GM18858 (cell line): ENCODE data around the gene DPYSL4.
"Not testable (repeated sequence)": the region's sequence is repeated elsewhere in the genome, so short reads cannot be mapped to it uniquely, and the experiment has no call there.

ENCODE experiments used
- ATAC-seq: cut with Tn5 transposase; IDR thresholded peaks from one replicate; pipeline ENCODE4 v1.9.1; 2021; ENCODE audit not compliant: unreplicated experiment

The DPYSL4 gene

DNA sequence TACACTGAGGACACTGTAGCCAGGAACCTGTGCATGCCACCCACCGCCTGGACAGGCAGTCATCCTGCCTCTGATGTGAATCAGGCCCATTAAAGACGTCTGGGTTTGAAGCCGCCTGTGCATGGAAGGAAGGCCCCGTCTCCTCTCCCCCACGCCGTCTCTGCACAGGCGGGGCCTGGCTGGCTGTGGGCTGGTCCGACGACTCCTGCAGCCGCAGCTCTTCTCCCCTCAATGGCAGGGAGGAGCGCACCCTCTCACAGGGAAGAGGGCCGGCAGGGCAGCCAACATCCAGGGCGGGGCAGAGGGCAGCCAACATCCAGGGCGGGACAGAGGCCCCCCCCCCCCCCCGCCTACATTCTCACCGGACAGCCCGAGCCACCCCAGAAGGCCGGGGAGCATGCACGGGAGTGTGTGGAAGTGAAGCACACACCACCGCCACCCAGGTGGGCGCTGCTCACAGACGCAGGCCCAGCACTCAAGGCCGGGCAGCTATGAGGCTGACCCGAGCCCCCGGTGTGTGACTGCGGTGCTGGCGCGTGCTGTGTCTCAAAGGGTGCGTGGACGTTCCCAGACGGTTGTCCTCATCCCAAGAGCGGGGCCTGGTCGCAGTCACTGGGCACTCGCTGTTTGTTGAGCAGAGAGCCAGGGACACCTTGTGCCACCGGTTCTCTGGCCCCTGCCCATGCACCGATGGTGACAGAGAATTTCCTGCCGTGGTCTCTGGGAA is 19.1 kb downstream of the DPYSL4 start:
- ATAC-seq: no peak

DNA sequence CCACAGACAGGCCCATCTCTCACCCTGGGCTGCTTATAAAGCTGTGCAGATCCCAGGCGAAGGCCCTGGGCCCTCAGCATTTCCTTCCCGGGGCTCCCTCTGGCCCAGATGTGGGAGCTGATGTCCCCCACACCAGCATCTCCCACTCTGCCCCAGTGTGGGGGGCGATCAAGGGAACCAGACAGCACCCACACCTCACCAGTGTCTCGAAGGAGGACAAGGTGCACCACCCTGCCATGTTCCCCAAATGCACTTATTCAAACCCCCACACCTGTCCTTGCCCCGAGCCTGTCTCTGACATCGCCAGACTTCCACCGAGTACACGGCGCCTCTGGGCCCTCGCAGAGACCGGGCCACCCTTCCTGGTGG is 19.6 kb downstream of the DPYSL4 start:
- no peak for ATAC-seq

DNA sequence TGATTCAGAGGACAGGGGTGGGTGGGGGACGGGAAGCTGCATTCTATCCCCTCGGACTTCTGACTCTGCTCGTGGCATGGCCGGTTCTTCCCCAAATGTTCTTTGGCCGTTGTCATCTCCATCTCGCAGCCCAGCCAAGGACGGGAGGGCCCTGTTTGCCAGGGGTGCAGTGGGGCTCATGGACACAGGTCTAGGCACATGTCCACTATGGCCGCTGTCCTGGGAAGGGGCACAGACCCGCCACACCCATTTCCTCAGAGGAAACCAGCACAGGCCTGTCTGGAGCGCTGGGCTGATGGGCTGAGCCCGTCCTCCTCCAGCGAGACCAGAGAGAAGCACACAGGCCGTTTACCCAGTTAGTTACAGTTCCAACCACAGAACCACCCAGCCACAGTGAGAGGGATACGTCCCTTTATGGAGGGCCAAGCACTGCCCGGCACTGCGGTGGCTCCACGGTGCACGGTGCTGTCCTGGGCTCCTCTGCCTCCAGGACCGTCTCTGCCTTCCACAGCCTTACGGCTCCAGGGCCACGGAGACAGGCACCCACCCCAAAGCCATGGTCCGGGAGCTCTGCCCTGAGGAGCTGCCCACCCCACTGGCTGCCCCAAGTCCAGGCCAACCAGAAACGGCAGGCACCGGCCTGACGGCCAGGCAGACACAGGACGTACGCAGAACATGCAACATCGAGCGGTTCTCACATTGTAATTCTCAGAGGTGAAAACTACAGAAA is 20.2 kb downstream of the DPYSL4 start:
- ATAC-seq: no peak

DNA sequence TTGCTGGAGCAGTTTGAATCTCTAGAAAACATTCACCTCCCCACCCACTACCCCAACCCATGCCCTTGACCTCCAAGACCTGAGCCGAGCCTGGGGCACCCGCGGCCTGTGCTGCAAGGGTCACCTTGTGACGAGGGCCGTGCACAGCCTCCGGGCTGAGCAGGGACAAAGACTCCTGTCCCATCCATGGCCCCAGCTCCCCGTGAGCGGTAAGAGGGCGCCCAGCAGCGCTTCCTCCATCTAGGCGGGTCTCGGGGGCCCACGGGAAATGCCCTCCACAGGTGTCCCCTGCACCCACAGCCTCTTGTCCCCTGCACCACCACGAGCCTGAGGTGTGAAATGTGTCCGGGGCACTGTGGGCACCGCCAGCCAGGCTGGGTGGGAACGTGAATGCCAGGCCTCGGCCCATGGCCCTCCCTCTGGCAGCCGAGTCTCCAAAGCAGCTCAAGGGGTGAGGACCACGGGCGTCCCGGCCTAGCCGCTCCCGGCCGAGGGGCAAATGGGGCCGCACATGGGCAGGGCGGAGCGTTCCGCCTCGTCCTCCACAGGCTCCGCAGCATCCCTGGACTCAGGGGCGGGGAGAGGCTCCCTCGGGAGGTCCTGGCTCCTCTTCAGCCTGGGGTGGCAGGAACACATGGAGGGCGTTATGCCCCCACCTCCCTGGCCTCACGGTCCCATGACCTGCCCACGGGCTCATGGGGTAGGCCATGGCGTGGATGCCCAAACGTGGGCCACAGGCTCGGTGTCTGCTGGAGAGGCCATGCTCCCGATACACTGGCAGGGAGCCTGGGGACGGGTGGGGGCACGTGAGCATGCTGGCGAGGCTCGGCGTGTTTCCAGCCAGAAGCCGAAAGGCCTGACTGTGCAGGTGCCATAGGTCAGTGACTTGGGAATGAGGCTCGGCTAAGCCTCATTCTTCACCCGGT is 21.1 kb downstream of the DPYSL4 start:
- no peak for ATAC-seq

DNA sequence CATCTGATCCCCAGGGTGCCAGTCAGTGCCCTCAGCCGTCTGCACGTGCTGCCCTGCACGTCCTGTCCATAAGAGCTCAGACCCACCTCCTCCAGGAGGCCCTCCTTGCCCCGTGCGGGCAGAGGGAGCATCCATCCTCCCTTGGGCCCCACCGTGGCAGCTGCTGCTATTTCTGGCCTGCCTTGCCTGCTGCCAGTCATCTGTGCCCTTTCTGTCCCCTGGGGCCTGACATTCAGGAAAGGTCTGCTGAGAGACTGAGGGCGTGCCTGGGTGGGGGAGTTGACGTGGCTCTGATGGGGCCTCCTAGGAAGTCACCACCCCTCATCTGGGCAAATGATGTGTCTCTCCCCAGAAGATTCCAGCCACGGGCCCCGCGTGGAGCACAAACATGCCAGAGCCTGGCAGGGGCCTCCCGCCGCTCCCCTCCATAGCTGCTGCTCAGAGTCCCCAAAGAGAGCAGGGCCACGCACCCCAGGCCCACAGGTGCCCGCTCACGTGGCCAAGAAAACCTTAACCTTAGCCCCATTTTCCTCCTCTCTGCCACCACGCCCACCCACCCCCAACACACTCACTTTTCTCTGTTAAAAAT is 21.8 kb downstream of the DPYSL4 start:
- no peak for ATAC-seq

DNA sequence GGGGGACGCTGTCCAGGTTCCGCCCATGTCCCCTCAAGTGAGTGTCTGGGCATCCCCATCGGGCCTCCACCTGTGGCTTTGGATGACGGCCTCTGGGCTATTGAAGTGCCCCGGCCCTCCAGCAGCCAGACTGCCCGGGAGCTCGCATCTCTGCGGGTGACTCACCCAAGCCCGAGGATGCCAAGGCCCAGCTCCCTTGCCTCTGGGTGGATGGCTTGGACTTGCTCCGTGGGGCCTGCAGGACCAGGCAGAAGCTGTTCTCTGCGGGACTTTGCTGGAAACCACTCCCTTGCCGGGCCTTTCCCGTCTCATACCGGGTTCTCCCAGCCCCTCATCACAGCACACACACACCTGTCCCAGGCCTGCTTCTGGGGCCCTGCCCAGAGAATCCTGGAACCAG is 22.4 kb downstream of the DPYSL4 start:
- ATAC-seq: no peak

DNA sequence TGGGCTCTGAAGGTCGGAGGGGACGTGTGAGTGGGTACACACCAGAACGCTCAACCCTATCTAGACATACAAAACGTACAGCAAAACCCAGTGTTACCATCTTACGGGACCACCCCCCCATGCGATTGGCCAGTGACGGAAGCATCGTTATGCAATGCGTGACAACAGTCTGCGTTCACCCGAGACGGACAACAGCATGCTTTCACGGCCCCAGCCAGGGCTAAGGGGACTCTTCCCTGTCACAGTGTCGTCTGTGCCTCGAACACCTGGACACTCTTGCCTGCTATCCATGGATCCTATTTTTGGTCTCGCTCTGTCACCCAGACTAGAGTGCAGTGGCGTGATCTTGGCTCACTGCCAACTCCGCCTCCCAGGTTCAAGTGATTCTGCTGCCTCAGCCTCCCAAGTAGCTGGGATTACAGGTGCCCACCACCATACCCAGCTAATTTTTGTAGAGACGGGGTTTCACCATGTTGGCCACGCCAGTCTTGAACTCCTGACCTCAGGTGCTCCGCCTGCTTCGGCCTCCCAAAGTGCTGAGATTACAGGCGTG is 23.3 kb downstream of the DPYSL4 start:
- no peak for ATAC-seq

DNA sequence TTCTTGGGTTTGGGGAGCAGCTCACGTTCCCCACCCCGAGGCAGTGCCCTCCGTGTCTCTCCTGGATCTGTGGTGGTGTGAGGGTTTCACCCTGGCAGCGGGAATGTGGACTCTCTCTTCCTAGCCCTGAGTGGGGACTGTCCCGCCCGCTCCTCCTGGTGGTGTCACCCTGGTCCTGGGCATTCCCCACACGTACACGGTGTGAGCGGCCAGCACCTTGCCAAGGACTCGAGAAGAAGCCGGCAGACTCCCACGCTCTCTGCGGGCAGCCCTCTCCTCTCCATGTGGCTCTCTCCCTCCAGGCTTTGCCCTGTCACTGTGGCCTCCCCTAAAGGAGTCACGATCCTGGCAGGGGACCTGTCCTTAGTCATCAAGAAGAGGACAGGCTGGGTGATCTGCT is 24.0 kb downstream of the DPYSL4 start:
- no peak for ATAC-seq

DNA sequence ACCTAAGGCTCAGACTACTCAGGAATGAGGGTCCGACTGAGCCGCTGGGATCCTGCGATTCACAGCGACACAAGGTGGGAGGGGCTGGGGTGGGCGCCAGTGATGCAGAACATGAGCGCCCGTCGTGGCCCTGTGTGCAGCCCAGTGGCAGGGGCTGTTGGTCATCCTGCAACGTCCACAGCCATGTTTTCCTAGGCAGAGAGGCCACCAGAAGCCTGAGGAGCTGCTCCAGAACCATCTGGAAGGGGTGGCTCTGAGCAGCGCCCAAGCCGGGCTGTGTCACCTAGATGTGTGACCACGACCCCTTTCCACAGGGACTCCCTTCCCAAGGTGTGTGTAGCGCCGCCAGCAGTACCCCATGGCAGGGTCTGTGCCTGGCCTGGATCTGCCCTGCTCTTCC is 24.5 kb downstream of the DPYSL4 start:
- no peak for ATAC-seq

DNA sequence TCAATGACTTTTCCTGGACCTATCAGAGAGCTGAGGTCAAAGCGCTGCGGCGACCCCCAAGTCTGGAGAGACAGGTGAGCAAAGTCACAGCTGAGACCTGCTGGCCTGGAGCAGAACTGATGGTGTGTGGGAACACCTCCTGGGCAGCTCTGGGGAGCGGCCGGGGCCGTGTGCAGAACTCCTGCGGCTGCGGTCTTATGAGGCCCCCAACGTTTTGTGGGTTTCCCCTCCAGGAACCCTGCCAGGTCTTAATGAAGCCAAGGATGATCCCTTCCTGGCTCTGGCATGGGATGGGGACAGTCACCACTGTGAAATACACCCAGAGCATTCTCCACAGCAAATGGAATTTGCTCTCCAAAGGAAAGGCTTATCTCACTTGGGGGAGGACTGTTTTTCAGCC is 26.1 kb downstream of the DPYSL4 start:
- ATAC-seq: no peak

DNA sequence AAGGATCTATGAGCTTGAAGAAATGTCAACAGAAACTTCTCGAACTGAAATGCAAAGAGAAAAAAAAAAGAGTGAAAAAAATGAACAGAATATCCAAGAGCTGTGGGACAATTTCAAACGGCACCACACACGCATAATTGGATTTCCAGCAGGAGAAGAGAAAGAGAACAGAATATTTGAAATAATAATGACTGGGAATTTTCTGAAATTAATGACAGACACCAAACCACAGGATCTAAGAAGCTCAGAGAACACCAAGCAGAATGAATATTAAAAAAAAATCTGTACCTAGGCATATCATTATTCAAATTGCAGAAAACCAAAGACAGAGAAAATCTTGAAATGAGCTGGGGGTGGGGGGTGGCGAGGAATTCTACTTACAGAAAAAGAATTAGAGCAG is 27.2 kb downstream of the DPYSL4 start:
- no peak for ATAC-seq

DNA sequence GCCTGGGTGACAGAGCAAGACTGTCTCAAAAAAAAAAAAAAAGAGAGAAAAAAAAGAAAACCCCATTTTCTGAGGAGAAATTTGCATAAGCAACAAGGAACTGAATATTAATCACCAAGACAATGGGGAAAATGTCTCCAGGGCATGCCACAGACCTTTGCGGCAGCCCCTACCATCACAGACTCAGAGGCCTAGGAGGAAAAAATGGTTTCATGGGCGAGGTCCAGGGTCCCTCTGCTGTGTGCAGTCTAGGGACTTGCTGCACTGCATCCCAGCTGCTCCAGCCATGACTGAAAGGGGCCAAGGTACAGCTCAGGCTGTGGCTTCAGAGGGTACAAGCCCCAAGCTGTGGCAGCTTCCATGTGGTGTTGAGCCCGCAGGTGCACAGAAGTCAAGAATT is 29.7 kb downstream of the DPYSL4 start:
- not testable (repeated sequence) for ATAC-seq

DNA sequence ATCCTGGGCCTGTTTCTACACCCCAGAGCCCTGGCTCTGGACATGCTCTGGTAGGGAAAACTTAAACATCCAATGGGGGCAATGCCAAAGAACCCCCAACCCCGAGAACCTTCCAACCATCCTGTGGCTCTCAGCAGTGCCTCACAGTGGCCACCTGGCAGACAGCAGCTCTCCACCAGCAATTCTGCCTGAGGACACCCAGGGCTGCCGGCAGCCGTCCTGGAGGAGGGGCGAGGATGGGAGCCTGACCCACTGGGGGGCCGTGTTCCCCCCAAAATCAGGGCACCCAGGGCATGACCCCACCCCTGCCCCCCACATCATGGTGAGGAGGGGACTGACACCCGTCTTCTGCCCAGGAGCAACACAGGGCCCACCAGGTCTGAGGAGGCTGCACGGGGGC is 32.7 kb downstream of the DPYSL4 start:
- no peak for ATAC-seq

DNA sequence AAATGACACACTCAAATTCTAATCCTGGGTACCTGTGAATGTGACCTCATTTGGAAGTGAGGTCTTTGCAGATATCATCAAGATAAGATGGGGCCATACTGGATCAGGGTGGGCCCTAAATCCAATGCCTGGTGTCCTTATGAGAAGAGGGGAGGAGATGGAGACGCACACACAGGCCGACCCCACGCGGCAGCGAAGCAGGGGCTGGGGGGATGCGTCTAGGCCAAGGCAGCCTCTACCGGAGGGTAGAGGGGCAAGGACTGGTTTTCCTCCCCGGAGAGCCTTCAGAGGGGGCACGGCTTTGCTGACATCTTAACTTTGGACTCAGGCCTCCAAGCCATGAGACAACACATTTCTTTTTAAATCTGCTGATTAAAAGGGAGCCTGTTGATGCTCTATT is 33.3 kb downstream of the DPYSL4 start:
- ATAC-seq: no peak

DNA sequence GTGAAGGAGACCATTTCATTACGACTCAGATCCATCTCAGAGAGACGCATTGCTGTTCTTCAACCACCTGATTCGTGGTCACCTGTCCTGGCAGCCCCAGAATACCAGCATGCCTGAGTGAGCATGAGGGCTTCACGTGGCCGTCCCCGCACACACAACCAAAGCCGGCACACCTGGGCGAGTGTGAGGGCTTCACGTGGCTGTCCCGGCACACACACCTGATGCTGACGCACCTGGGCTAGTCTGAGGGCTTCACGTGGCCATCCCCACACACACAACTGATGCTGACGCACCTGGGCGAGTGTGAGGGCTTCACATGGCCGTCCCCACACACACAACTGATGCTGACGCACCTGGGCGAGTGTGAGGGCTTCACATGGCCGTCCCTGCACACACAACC is 34.2 kb downstream of the DPYSL4 start:
- ATAC-seq: not testable (repeated sequence)

DNA sequence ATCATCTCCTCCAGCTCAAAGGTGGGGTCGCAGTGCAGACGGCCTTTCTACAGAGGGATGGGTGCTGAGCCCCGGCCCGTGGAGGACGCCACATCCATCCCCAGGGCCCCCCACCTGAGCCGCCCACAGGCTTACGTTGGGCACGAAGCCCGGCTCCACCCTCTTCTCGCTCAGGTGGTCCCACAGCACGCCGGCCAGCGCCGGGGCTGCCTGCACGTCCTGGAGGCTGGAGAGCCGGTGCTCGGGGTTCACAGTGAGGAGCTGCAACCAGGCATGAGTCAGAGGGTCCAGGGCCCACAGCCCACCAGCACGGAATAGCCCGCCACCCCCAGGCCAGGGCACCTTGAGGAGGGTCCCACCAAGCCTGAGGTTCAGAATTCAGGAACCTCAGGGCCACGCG is 36.0 kb downstream of the DPYSL4 start:
- ATAC-seq: no peak

DNA sequence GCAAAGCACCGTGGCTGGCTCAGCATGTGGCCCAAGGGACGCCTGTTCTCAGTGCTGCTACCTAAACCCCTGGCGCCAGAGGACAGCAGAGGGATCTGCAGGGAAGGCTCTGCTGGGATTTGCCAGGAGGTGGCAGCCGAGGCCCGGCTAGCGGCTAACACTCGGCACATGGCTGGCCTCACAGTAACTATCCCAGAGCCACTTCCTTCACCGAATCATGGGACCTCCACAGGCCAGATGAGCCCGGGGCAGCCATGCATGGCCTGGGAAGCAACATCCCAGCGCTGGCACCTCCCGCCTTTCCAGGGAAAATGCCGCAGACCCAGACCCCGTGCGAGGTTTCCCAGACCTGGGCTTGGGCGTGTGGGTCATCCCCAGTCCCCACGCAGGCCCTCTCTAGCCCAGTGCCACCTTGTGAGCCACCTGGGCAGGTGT is 36.4 kb downstream of the DPYSL4 start:
- ATAC-seq: peak; percentile 53

DNA sequence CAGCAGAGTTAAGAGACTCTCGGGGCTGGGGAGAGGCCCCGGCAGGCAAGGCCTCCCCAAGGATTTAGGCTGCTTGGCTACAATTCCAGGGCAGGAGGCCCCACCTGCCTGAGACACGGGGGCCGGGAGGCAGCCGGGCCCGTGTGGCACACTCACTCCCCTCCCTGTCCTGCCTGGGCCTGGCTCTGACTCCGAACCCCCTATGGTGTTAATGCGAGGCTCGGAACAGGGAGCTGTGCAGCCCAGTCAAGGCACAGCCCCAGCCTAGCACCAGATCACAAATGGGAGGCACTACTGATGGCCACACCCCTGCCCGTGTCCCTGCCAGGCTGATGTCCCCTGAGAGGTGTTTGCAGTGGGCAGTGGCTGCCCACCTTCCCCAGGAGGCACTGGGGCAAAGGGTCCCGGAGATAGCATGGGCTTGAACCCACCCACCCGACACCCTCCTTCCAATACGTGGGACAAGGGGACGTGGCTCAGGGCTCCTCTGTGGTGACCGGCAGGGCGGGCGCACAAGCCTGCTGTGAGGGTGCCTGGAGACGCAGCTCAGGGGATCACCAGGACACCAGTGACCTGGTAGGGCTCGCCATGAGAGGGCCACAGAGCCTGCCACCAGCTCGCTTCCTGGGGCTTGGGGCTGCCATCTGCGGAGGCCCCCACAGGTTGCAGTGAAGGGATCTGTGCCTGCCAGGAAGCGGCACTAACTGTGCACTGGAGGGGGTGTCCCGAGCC is 37.0 kb downstream of the DPYSL4 start:
- ATAC-seq: no peak

DNA sequence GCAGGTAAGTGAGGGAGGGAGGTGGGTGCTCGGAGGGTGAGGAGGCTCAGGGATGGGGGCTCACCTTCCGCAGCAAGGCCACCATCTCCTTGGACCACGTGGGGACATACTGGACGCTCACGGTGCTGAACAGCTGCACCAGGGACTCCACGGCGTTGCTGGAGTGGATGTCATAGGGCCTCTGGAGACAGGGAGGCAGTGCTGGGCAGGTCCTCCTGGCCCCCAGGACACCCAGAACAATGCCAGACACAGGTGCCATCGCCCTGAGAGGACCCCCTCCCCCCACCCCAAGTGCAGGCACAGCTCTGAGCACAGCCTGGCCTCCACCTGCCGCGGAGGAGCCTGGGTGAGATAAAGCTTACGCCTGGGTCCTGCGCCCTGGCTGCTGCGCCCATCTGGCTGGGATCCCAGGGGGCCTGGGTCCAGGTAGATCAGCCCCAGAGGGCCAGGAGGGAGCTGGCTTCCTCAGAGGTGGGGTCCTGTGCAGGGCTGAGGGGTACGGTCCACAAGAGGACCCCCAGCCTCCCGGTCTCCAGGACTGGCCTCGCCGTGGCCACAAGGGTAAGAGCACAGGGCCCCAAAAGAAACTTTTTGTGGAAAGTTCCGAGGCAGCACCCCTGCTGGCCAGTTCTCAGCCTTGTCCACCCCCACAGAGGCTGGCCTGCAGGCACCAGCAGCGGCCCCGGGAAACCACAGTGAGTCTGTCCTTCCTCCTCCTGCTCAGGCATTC is 37.8 kb downstream of the DPYSL4 start:
- ATAC-seq: no peak
